ENCODE measurements around the gene AKAP6.

GRCh38 chr14:32370714-32371113 is 41.6 kb downstream of the AKAP6 start:
- no peak for TF ChIP-seq POLR2A (IDR thresholded peaks at IDR 0.05)
- no peak for TF ChIP-seq CTCF (IDR thresholded peaks at IDR 0.05)

All from right lobe of liver (tissue), 4 donors.